GM23248 (cell line): ENCODE results near the gene UHMK1. TPM values are rescaled to one million over a fixed set of nuclear protein-coding genes. Genes with fewer than 3 reads are reported as not detected.

Experiments used
- DNase-seq: peaks from one replicate; pipeline ENCODE4 v3.0.0-alpha.2; 2015
- H2AFZ ChIP-seq: fragments of 200-600 bp; sonication (generic); 2 replicates; pipeline ENCODE4 v1.6.1; 2016; ENCODE audit warnings: antibody characterized with exemption
- H3F3A ChIP-seq: fragments of 200-600 bp; sonication (generic); 2 replicates; pipeline ENCODE4 v1.6.1; 2016; ENCODE audit warnings: mild to moderate bottlenecking, antibody characterized with exemption, mixed run types; ENCODE audit not compliant: insufficient read depth
- H3K27ac ChIP-seq: fragments of 200-600 bp; sonication (generic); 2 replicates; pipeline ENCODE4 v1.5.1; 2016; ENCODE audit warnings: mild to moderate bottlenecking
- H3K27me3 ChIP-seq: fragments of 200-600 bp; sonication (generic); replicated peaks from 2 replicates; pipeline ENCODE4 v1.6.1; 2016; ENCODE audit warnings: mild to moderate bottlenecking; ENCODE audit not compliant: insufficient read depth
- H3K36me3 ChIP-seq: fragments of 200-600 bp; sonication (generic); 2 replicates; pipeline ENCODE4 v1.6.1; 2016; ENCODE audit warnings: low read depth, mild to moderate bottlenecking
- H3K4me1 ChIP-seq: fragments of 200-600 bp; sonication (generic); 2 replicates; pipeline ENCODE4 v1.6.1; 2016; ENCODE audit warnings: mild to moderate bottlenecking; ENCODE audit not compliant: insufficient read depth
- H3K4me2 ChIP-seq: fragments of 200-600 bp; sonication (generic); one replicate; pipeline ENCODE4 v1.6.1; 2016; ENCODE audit warnings: mild to moderate bottlenecking; ENCODE audit not compliant: unreplicated experiment
- H3K4me3 ChIP-seq: fragments of 200-600 bp; sonication (generic); 2 replicates; pipeline ENCODE4 v1.5.1; 2016; ENCODE audit warnings: mild to moderate bottlenecking
- H3K79me2 ChIP-seq: fragments of 200-600 bp; sonication (generic); 2 replicates; pipeline ENCODE4 v1.6.1; 2016; ENCODE audit warnings: mild to moderate bottlenecking; ENCODE audit not compliant: insufficient read depth
- H3K9ac ChIP-seq: fragments of 200-600 bp; sonication (generic); 2 replicates; pipeline ENCODE4 v1.6.1; 2016; ENCODE audit warnings: mild to moderate bottlenecking
- H3K9me2 ChIP-seq: fragments of 200-600 bp; sonication (generic); 2 replicates; pipeline ENCODE4 v1.6.1; 2016; ENCODE audit warnings: mixed run types, mild to moderate bottlenecking, moderate library complexity; ENCODE audit not compliant: insufficient read depth
- H3K9me3 ChIP-seq: fragments of 200-600 bp; sonication (generic); one replicate; pipeline ENCODE4 v1.6.1; 2017; ENCODE audit warnings: low read depth
- H4K20me1 ChIP-seq: fragments of 200-600 bp; sonication (generic); 2 replicates; pipeline ENCODE4 v1.6.0; 2016; ENCODE audit not compliant: insufficient read depth
- EZH2 ChIP-seq: fragments of 200-600 bp; sonication (generic); IDR thresholded peaks from 2 replicates; pipeline ENCODE4 v1.6.1; 2018; ENCODE audit warnings: antibody characterized with exemption, mild to moderate bottlenecking; ENCODE audit not compliant: insufficient read depth, poor library complexity, severe bottlenecking
- EZH2phosphoT487 ChIP-seq: fragments of 200-600 bp; sonication (generic); IDR thresholded peaks from 2 replicates; pipeline ENCODE4 v1.6.1; 2018; ENCODE audit warnings: antibody characterized with exemption, moderate library complexity, mild to moderate bottlenecking, low read depth; ENCODE audit not compliant: insufficient read depth
- WGBS, 2 experiments: methylation state at CpG; one replicate each; pipeline ENCODE4 v1.1.6; 2015 to 2017; ENCODE audit warnings: low lambda C conversion rate in 2 of 2, low coverage in 1 of 2; ENCODE audit errors: missing lambda C conversion rate in 2 of 2; 5-methylcytosine and 5-hydroxymethylcytosine counted together
- in situ Hi-C: fragments of 300-500 bp; cut with MboI; formaldehyde crosslinking; loops from 2 replicates; pipeline ENCODE4 v1.15.0; 2020
- polyA plus RNA-seq: library from polyadenylated mRNA; unstranded; fragments of >200 nt; fragmentation: Nextera tagmentation; extraction: Ambion mirVana; gene quantifications from 2 replicates; pipeline ENCODE4 v1.2.1, GENCODE V29; 2016
- total RNA-seq: library from RNA; depleted of rRNA; stranded (reverse); fragments of >200 nt; shearing (Covaris generic); gene quantifications from 2 replicates; pipeline ENCODE4 v1.2.3, GENCODE V29; 2014

UHMK1 gene
- total and polyA plus RNA-seq, 2 experiments from 2014 or later = 20.1 to 60.6 TPM

- Histone ChIP-seq H3K9me2 (no peaks in the 10 kb centered on the region), H3K27ac (no peak overlapping the region), H3K4me2 (no peak overlapping the region), H3F3A (no peaks in the 10 kb centered on the region), H3K4me3 (no peak overlapping the region), H3K9ac (no peak overlapping the region), H4K20me1 (no peaks in the 10 kb centered on the region), H2AFZ (no peak overlapping the region), H3K9me3 (no peaks in the 10 kb centered on the region), H3K36me3 (no peaks in the 10 kb centered on the region), H3K27me3 (peaks cover 18% of the 10 kb centered on the region; the same call in 1 of the 2 replicates), H3K4me1 (no peaks in the 10 kb centered on the region), H3K79me2 (no peaks in the 10 kb centered on the region)
- WGBS, 2 experiments = 9 to 16% methylated on average over 1 of the region's 1 CpG
- no peak for DNase-seq
- no peak for TF ChIP-seq EZH2phosphoT487
- TF ChIP-seq EZH2 = no peak
- in situ Hi-C loops = no loop called here
Measured at GRCh38 chr1:162463021-162463420, 34.6 kb upstream of the UHMK1 start.

- Histone ChIP-seq H3K9me2 (no peaks in the 10 kb centered on the region), H2AFZ (no peak overlapping the region), H3K79me2 (no peaks in the 10 kb centered on the region), H3K4me3 (no peak overlapping the region), H3K9ac (no peak overlapping the region), H3K27me3 (peaks cover 45% of the 10 kb centered on the region), H3K27ac (no peak overlapping the region), H3K9me3 (no peaks in the 10 kb centered on the region), H3K36me3 (no peaks in the 10 kb centered on the region), H3K4me2 (no peak overlapping the region), H3F3A (no peaks in the 10 kb centered on the region), H4K20me1 (no peaks in the 10 kb centered on the region), H3K4me1 (no peaks in the 10 kb centered on the region)
- DNase-seq = no peak
- TF ChIP-seq EZH2 (no peak), EZH2phosphoT487 (no peak)
- in situ Hi-C loops = no loop called here
- 66 to 70% methylated on average over 3 of the region's 3 CpGs for WGBS, 2 experiments
Measured at GRCh38 chr1:162466797-162467196, 30.8 kb upstream of the UHMK1 start.

GRCh38 chr1:162470216-162470615 lies 27.4 kb upstream of the UHMK1 start:
- H4K20me1 ChIP-seq = no peaks in the 10 kb centered on the region
- H3K4me2 ChIP-seq = no peak overlapping the region
- TF ChIP-seq EZH2phosphoT487 (no peak), EZH2 (no peak)
- in situ Hi-C loops = no loop called here
- H3K79me2 ChIP-seq = no peaks in the 10 kb centered on the region
- H3F3A ChIP-seq = no peaks in the 10 kb centered on the region
- no peak for DNase-seq
- no peak overlapping the region for H2AFZ ChIP-seq
- H3K4me1 ChIP-seq = no peaks in the 10 kb centered on the region
- no peaks in the 10 kb centered on the region for H3K9me2 ChIP-seq
- H3K4me3 ChIP-seq = no peak overlapping the region
- H3K27ac ChIP-seq = no peak overlapping the region
- H3K36me3 ChIP-seq = no peaks in the 10 kb centered on the region
- 41 to 48% methylated on average over 2 of the region's 2 CpGs for WGBS, 2 experiments
- no peak overlapping the region for H3K9ac ChIP-seq
- no peaks in the 10 kb centered on the region for H3K9me3 ChIP-seq
- H3K27me3 ChIP-seq = peaks cover 38% of the 10 kb centered on the region

GRCh38 chr1:162471290-162471853 lies 26.2 kb upstream of the UHMK1 start:
- H3K4me2 ChIP-seq = no peak overlapping the region
- H2AFZ ChIP-seq = no peak overlapping the region; the same call in 1 of the 2 replicates
- no peak overlapping the region for H3K27ac ChIP-seq

GRCh38 chr1:162475089-162475488 lies 22.5 kb upstream of the UHMK1 start:
- Histone ChIP-seq H3K79me2 (no peaks in the 10 kb centered on the region), H3K9me2 (no peaks in the 10 kb centered on the region), H4K20me1 (no peaks in the 10 kb centered on the region), H3K9ac (no peak overlapping the region), H3K4me2 (no peak overlapping the region), H3K4me1 (no peaks in the 10 kb centered on the region), H3K9me3 (no peaks in the 10 kb centered on the region), H3F3A (no peaks in the 10 kb centered on the region), H3K27me3 (peaks cover 12% of the 10 kb centered on the region), H3K4me3 (no peak overlapping the region), H2AFZ (no peak overlapping the region), H3K36me3 (no peaks in the 10 kb centered on the region), H3K27ac (no peak overlapping the region)
- TF ChIP-seq EZH2phosphoT487 (no peak), EZH2 (no peak)
- in situ Hi-C loops = no loop called here
- 17 to 19% methylated on average over 2 of the region's 2 CpGs for WGBS, 2 experiments
- peak; percentile 4 for DNase-seq

More at GRCh38 chr1:162471290-162471853, 26.2 kb upstream of the UHMK1 start:
- no peaks in the 10 kb centered on the region for H3F3A ChIP-seq
- H3K9ac ChIP-seq = no peak overlapping the region
- no peak overlapping the region for H3K4me3 ChIP-seq
- no peaks in the 10 kb centered on the region for H3K79me2 ChIP-seq
- WGBS, 2 experiments = 27 to 37% methylated on average over 6 of the region's 6 CpGs
- H3K36me3 ChIP-seq = no peaks in the 10 kb centered on the region
- no peaks in the 10 kb centered on the region for H3K4me1 ChIP-seq
- H3K9me2 ChIP-seq = no peaks in the 10 kb centered on the region
- no peak for DNase-seq
- H3K9me3 ChIP-seq = no peaks in the 10 kb centered on the region
- no peak for TF ChIP-seq EZH2
- TF ChIP-seq EZH2phosphoT487 = no peak
- H3K27me3 ChIP-seq = peaks cover 38% of the 10 kb centered on the region
- H4K20me1 ChIP-seq = no peaks in the 10 kb centered on the region
- in situ Hi-C loops = no loop called here
